ENCODE measurements around the gene SLC44A1. TPM values are rescaled to one million over a fixed set of nuclear protein-coding genes. Genes with fewer than 3 reads are reported as not detected.

The SLC44A1 gene
- total and polyA plus RNA-seq, 12 donors: 6.8 to 73.1 (median 36.3) TPM

DNA sequence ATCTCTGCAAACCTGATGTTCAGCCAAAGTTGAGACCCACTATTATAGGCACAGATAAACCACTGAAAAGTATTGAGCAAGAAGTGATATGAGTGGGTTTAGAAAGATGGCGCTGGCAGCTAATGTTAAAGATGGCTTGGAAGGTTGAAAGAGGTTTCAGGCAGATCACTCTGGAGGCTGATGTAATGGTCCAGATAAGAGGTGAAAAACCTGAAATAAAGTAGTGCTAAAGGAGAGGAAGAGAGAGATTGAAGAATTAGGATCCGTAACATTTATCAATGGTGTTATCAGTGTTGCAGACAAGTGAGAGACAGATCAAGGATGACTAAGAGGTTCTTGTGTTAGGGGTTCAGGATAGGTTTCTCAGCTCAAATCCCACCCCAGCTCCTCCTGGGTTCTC is 58.3 kb downstream of the SLC44A1 start:
- intact Hi-C loops (cut with DNase I): no loop called here
- Histone ChIP-seq H3K9me3 (replicated peaks in 1 of 3) (no peaks in the 10 kb centered on the region), H3K27me3 (no peaks in the 10 kb centered on the region), H3K27ac (no peak overlapping the region), H3K4me3 (no peak overlapping the region), H3K36me3 (replicated peaks in 1 of 2) (peaks cover 0 to 8% of the 10 kb centered on the region in 2 donors), H3K4me1 (replicated peaks in 1 of 2) (no peaks in the 10 kb centered on the region)
- no peak for DNase-seq
- no peak for TF ChIP-seq POLR2A (IDR thresholded peaks at IDR 0.05)
- TF ChIP-seq, protein P1, sequence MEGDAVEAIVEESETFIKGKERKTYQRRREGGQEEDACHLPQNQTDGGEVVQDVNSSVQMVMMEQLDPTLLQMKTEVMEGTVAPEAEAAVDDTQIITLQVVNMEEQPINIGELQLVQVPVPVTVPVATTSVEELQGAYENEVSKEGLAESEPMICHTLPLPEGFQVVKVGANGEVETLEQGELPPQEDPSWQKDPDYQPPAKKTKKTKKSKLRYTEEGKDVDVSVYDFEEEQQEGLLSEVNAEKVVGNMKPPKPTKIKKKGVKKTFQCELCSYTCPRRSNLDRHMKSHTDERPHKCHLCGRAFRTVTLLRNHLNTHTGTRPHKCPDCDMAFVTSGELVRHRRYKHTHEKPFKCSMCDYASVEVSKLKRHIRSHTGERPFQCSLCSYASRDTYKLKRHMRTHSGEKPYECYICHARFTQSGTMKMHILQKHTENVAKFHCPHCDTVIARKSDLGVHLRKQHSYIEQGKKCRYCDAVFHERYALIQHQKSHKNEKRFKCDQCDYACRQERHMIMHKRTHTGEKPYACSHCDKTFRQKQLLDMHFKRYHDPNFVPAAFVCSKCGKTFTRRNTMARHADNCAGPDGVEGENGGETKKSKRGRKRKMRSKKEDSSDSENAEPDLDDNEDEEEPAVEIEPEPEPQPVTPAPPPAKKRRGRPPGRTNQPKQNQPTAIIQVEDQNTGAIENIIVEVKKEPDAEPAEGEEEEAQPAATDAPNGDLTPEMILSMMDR (IDR thresholded peaks at IDR 0.05): no peak
- 91 to 97% (median 95%) methylated on average over 2 of the region's 2 CpGs for WGBS, 4 donors

- WGBS, 4 donors: 71 to 86% (median 76%) methylated on average over 1 of the region's 1 CpG
- intact Hi-C loops (cut with DNase I): no loop called here
- DNase-seq: no peak
Observed at GRCh38 chr9:105305856-105306255, 61.4 kb downstream of the SLC44A1 start.

GRCh38 chr9:105306351-105307140 is 62.1 kb downstream of the SLC44A1 start:
- Histone ChIP-seq H3K4me3 (no peak overlapping the region), H3K4me1 (replicated peaks in 1 of 2) (peaks cover 0 to 6% of the 10 kb centered on the region in 2 donors), H3K36me3 (replicated peaks in 1 of 2) (no peaks in the 10 kb centered on the region), H3K27ac (no peak overlapping the region), H3K27me3 (no peaks in the 10 kb centered on the region), H3K9me3 (replicated peaks in 1 of 3) (no peaks in the 10 kb centered on the region)
- 85 to 90% (median 88%) methylated on average over 5 of the region's 5 CpGs for WGBS, 4 donors
- no peak for DNase-seq
- TF ChIP-seq, protein P1 (IDR thresholded peaks at IDR 0.05): no peak
- TF ChIP-seq POLR2A (IDR thresholded peaks at IDR 0.05): no peak
- intact Hi-C loops (cut with DNase I): no loop called here

More at GRCh38 chr9:105305856-105306255, 61.4 kb downstream of the SLC44A1 start:
- Histone ChIP-seq H3K9me3 (replicated peaks in 1 of 3) (no peaks in the 10 kb centered on the region), H3K4me1 (replicated peaks in 1 of 2) (peaks cover 0 to 6% of the 10 kb centered on the region in 2 donors), H3K4me3 (no peak overlapping the region), H3K27me3 (no peaks in the 10 kb centered on the region), H3K36me3 (replicated peaks in 1 of 2) (no peaks in the 10 kb centered on the region), H3K27ac (no peak overlapping the region)
- TF ChIP-seq, protein P1 (IDR thresholded peaks at IDR 0.05): no peak
- no peak for TF ChIP-seq POLR2A (IDR thresholded peaks at IDR 0.05)

DNA sequence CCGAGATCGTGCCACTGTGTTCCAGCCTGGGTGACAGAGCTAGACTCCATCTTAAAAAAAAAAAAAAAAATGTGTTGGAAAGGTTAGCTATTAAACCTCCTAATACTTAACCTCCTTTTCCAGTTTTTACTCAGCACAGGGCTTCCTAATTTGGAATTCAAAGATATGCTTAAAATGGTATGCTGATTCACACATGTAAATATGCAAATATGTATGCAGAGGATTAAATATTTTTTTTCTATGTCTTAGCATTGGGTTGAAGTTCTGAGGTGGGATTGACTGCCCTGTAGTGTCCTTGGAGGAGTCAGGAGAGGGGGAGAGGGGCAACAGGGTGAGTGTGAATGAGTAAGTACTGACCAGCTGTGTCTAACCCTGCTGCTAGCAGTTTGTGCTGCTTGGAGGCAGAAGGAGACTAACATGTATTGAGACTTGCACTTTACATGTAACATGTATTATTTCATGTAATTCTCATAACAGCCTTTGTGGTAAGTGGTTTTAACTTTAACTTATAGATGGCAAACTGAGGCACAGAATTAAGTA is 63.2 kb downstream of the SLC44A1 start:
- no peak overlapping the region for H3K27ac ChIP-seq
- no peak for DNase-seq
- TF ChIP-seq POLR2A (IDR thresholded peaks at IDR 0.05): no peak
- TF ChIP-seq, protein P1 (IDR thresholded peaks at IDR 0.05): no peak
- peaks cover 0 to 6% of the 10 kb centered on the region in 2 donors for H3K4me1 ChIP-seq (replicated peaks in 1 of 2)
- no peak overlapping the region for H3K4me3 ChIP-seq
- no peaks in the 10 kb centered on the region for H3K9me3 ChIP-seq (replicated peaks in 1 of 3)
- intact Hi-C loops (cut with DNase I): no loop called here
- H3K27me3 ChIP-seq: no peaks in the 10 kb centered on the region
- WGBS, 4 donors: 90 to 97% (median 95%) methylated on average over 2 of the region's 2 CpGs
- no peaks in the 10 kb centered on the region for H3K36me3 ChIP-seq (replicated peaks in 1 of 2)

All from adrenal gland (tissue), 12 donors.